ENCODE measurements around the gene EDN2. TPM values are rescaled to one million over a fixed set of nuclear protein-coding genes. Genes with fewer than 3 reads are reported as not detected.

Gene EDN2
- total and polyA plus RNA-seq, 8 donors = 1.5 to 71.8 (median 2.5) TPM; not detected in 3

DNA sequence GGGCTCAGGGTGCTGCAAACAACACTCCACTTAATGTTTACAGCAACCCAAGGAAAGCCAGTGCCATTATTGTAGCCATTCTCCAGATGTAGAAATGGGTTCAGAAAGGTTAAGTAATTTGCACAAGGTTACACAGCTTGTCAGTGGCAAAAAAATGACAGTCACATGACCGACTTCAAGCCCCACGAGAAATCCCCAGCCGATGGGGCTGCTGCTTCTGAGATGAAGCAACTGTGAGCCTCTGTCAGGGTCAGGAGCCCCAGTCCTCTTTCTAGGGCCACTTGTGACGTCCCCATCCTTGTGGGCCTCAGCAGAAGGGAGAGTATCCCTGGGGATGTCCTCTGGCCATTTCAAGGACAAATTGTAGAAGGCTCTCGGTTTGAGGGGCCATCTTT, 54.8 kb downstream of the EDN2 start:
- Histone ChIP-seq H3K36me3 (no peaks in the 10 kb centered on the region), H3K27ac (no peak overlapping the region), H3K9me3 (no peaks in the 10 kb centered on the region), H3K27me3 (no peaks in the 10 kb centered on the region), H3K4me3 (no peak overlapping the region), H3K4me1 (peaks cover 22 to 39% (median 31%) of the 10 kb centered on the region in 4 donors)
- 76 to 85% (median 79%) methylated on average over 5 of the region's 5 CpGs for WGBS, 5 donors
- TF ChIP-seq, protein P1, sequence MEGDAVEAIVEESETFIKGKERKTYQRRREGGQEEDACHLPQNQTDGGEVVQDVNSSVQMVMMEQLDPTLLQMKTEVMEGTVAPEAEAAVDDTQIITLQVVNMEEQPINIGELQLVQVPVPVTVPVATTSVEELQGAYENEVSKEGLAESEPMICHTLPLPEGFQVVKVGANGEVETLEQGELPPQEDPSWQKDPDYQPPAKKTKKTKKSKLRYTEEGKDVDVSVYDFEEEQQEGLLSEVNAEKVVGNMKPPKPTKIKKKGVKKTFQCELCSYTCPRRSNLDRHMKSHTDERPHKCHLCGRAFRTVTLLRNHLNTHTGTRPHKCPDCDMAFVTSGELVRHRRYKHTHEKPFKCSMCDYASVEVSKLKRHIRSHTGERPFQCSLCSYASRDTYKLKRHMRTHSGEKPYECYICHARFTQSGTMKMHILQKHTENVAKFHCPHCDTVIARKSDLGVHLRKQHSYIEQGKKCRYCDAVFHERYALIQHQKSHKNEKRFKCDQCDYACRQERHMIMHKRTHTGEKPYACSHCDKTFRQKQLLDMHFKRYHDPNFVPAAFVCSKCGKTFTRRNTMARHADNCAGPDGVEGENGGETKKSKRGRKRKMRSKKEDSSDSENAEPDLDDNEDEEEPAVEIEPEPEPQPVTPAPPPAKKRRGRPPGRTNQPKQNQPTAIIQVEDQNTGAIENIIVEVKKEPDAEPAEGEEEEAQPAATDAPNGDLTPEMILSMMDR (IDR thresholded peaks at IDR 0.05) = no peak
- TF ChIP-seq POLR2AphosphoS5 (IDR thresholded peaks at IDR 0.05) (no peak), EP300 (IDR thresholded peaks at IDR 0.05) (no peak), POLR2A (IDR thresholded peaks at IDR 0.05) (no peak)
- intact Hi-C loops (cut with DNase I; ENCODE audit: low total_unique reads) = no loop called here
- no peak for DNase-seq

Small RNA genes within 50 kb of the gene (small RNA-seq; reads per million reads assigned to genes)
- 0 reads per million in 4 donors for gene RNA5SP45

Other genes with a start within 250 kb of the EDN2 start
- gene SCMH1, start 242.4 kb downstream of the EDN2 start, total RNA-seq = 10 to 100 TPM; 35.1 to 84.6 (median 38.5) TPM
- gene SCMH1, start 242.4 kb downstream of the EDN2 start, polyA plus RNA-seq = 10 to 100 TPM; 22.6 to 25.7 (median 25.2) TPM
- gene FOXO6, start 123.2 kb downstream of the EDN2 start, total RNA-seq = 1 to 10 TPM in 1 of 5 donors, under 1 TPM in 1, not detected in 3; under 0.01 to 1.1 TPM
- under 1 TPM in 2 of 3 donors, not detected in 1; 0.37 to 0.83 TPM for gene FOXO6, start 123.2 kb downstream of the EDN2 start, polyA plus RNA-seq